Measurements from ENCODE around the gene SPNS3.

Gene SPNS3

GRCh38 chr17:4472286-4472685 is 38.5 kb downstream of the SPNS3 start:
- DNase-seq: no peak

- DNase-seq: no peak
Measured at GRCh38 chr17:4474093-4474492, 40.4 kb downstream of the SPNS3 start.

GRCh38 chr17:4475001-4475400 is 41.3 kb downstream of the SPNS3 start:
- DNase-seq: no peak

GRCh38 chr17:4475463-4475862 is 41.7 kb downstream of the SPNS3 start:
- no peak for DNase-seq

DNA sequence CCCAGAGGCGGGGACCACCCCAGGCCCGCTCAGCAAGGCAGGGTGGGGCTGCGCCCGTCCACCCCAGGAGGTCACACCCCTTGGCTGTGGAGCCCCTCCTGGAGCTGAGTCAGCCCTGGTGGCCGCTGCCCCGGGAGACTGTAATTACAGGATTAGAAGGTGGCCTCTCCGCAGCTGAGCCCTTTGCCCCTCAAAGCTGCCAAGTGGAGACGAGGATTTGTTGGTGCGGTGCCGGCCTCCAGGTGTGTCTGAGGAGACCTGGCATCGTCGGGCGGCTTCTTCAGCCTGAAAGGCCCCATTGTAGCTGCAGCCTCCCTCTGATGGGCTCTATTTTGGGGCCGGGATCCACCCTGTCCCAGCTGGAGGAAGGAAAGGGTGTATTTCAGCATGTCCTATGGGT is 42.3 kb downstream of the SPNS3 start:
- DNase-seq: no peak

- DNase-seq: no peak
Measured at GRCh38 chr17:4476511-4477070, 42.9 kb downstream of the SPNS3 start.

- no peak for DNase-seq
Measured at GRCh38 chr17:4477255-4477791, 43.6 kb downstream of the SPNS3 start.

DNA sequence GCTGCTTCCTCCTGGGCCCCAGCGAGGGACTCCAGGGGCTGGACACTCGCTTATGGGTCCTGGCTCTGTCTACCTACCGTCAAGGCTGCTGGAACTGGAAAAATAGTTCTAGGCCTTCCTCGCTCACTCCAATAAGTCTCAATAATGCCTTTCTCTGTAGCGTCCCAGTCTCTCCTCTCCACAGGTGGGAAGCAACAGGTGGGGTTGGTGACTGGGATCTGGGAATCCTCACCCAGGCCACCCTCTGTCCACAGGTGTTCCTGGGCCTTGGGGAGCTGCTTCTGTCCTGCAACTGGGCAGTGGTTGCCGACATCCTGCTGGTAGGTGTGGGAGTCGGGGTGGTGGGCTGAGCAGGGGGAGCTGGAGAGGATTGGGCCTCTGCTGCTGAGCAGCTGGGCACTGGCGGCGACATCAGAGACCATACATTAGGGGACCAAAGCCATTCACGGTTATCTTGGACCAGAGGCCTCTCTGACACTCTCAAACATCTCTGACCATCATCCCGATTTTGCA is 44.6 kb downstream of the SPNS3 start:
- DNase-seq: no peak

DNA sequence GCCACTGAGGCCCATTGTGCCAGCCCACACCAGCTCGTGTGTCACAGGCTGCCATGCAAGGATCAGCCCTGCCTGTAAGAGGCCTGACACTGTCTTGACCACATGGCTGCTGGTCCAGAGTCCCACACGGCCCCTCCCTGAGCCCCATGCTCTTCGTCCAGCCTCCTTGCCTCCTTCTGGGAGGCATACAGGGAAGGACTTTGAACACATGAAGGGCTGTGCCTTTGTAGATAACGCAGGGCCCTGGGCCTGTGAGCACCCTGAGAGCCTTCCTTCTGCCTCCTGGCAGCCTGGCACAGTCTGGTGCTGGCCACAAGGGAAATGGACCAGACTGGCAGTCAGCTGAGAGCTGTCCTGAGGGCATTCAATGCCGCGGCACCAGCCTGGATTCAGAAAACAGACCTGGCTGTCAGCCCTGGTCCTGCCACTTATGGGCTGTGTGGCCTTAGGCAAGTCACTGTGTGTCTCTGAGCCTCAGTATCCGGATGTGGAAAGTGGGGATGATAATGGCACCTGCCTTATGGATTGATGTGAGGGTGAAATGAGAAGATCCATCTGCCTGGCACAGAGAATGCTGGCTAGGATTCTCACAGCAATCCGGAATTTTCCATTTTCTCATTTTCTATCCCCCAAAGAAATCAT is 45.7 kb downstream of the SPNS3 start:
- no peak for DNase-seq

GRCh38 chr17:4479982-4480751 is 46.4 kb downstream of the SPNS3 start:
- no peak for DNase-seq

DNA sequence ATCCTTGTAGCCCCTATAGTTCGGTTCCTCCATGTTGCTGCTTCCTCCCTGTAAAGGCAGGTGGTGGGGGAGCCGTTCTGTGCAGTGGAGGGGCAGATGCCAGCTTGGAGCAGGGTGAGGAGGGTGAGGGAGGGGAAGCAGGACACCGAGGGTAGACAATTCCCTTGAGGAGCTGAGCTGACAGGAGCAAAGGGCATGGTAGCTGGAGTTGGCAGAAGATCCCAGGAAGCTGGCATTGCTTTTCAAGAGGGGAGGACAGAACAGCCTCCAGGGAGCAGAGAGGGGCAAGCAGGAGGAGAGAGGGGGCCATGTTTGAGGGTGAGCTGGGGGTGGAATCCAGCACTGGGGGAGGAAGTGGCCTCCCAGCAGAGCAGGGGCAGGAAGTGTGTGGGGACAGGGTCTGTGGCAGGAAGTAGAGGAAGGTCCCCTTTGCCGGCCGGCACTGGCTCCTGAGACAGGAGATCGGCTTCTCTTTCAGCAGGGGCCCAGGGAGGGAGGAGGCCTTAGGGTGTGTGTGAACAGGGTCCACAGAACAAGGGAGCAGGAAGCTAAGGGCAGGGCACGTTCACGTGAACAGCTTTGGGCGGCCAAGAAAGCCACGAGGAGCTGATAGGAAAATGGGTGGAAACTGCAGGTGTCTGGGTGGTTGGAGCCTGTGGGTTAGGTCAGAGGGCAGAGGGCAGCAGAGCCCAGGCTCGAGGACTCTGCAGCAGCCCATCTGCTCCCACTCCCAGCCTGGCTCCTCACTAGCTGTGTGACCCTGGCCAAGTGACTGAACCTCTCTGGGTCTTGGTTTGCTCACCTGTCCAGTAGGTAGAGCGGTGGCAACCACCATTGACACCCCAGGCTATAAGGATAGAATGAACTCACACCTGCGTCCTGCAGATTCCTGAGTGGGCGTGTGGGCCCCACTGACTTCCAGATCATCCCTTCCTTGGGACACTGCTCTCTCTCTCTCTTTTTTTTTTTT is 47.5 kb downstream of the SPNS3 start:
- DNase-seq: no peak

DNA sequence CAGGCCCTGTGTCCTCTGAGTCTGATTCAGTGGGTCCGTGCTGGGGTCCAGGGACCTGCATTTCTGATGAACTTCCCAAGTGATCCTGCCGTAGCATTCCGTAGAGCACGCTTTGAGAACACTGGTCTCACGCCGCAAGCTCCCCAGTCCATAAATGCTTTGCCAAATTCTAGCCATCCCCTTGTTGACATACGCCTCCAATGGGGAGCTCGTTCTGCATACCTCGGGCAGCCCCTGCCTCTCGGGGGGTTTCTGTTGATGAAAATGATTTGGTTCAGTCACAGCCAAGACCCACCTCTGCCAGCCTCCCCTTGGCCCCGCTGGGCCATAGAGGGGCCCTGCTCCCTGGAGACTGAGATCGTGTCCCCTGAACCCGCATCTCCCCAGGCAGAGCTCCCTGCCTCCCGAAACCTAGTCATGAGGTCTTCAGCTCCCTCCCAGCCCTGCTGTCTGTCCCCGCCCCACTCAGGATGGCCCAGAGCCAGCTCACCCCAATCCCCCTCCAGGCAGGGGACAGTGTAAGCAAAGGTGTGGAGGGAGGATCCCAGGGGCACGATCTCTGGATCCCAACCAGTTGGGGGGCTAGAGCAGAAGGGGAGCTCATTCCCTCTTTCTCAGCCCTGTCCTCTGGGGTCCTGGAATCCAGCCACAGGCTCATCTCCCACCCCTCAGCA is 48.7 kb downstream of the SPNS3 start:
- DNase-seq: no peak

- no peak for DNase-seq
Measured at GRCh38 chr17:4483012-4483840, 49.5 kb downstream of the SPNS3 start.

DNA sequence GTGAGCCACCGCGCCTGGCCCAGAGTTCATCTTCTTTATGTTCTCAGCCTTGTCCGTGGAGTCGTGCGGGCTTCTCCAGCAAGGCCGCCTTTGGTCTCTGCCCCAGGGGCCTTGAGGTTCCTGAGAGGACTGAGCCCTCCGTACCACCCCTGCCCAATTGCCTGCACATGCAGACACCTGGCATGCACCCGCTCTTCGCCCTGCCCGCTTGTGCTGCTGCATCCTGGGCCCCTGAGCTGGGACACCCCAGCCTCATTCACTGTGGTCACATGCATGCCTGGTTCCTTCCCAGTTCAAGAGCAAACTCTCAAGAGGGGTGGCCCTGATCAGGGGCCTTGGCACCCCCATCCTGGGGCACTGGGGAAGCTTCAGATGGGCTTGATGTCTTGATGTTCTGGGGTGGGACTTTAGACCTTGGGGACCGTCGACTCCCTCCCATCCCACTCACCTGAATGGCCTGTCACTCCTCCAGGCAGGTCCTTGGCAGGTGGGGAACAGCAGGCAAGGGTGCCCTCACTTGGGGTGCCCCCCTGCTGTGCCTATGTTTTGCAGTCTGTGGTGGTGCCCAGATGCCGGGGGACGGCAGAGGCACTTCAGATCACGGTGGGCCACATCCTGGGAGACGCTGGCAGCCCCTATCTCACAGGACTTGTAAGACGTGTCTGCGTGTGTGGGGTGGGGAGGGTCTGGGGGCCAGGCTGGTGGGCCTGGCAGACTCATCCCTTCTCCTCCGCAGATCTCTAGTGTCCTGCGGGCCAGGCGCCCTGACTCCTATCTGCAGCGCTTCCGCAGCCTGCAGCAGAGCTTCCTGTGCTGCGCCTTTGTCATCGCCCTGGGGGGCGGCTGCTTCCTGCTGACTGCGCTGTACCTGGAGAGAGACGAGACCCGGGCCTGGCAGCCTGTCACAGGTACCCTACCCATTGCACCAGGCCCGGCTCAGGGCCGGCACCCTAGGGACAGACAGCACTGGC is 52.2 kb downstream of the SPNS3 start:
- no peak for DNase-seq

DNA sequence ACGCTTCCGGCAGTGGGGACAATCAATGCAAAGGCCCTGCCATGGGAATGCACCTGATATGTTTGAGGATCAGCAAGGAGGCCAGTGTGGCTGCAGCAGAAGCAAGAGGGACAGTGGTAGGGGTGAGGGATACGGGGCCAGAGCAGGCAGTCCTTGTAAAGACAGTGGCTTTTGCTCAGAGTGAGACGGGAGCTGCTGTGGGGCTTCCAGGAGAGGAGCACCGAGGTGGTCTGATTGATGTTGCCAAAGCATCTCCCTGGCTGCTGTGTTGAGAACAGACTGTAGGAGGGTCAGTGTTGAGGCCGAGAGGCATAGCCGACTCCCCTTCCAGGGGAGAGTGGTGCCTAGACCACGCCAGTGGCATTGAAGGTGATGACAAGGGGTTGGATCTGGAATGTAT is 53.6 kb downstream of the SPNS3 start:
- DNase-seq: no peak

- DNase-seq: no peak
Measured at GRCh38 chr17:4487820-4488716, 54.3 kb downstream of the SPNS3 start.

GRCh38 chr17:4488989-4489595 is 55.4 kb downstream of the SPNS3 start:
- no peak for DNase-seq

GRCh38 chr17:4490109-4490591 is 56.4 kb downstream of the SPNS3 start:
- DNase-seq: no peak
